Loucy (cell line): ENCODE measurements around the gene RNU6-9.
A peak's percentile ranks its signal among the peaks of the same experiment; 100 is the strongest.

ENCODE experiments used
- H2AFZ ChIP-seq: fragments of 200-600 bp; sonication (generic); 2 replicates; pipeline ENCODE4 v1.6.0; 2016; ENCODE audit warnings: antibody characterized with exemption, mild to moderate bottlenecking, low read length, moderate library complexity
- H3F3A ChIP-seq: fragments of 200-600 bp; 2 replicates; pipeline ENCODE4 v1.6.0; 2016; ENCODE audit warnings: antibody characterized with exemption, low read depth, mild to moderate bottlenecking
- H3K27me3 ChIP-seq: fragments of 200-600 bp; sonication (generic); 2 replicates; pipeline ENCODE4 v1.6.1; 2014; ENCODE audit warnings: low read length, mild to moderate bottlenecking; ENCODE audit not compliant: insufficient read depth, poor library complexity, severe bottlenecking
- H3K36me3 ChIP-seq: fragments of 200-600 bp; sonication (generic); 2 replicates; pipeline ENCODE4 v1.6.1; 2016; ENCODE audit warnings: low read length; ENCODE audit not compliant: insufficient read depth
- H3K4me1 ChIP-seq: fragments of 200-600 bp; sonication (generic); 2 replicates; pipeline ENCODE4 v1.5.1; 2014; ENCODE audit warnings: low read length, mild to moderate bottlenecking; ENCODE audit not compliant: insufficient read depth, poor library complexity, severe bottlenecking
- H3K4me2 ChIP-seq: fragments of 200-600 bp; sonication (generic); 2 replicates; pipeline ENCODE4 v1.6.0; 2014; ENCODE audit warnings: antibody characterized with exemption, low read length, low read depth, mild to moderate bottlenecking; ENCODE audit not compliant: poor library complexity, severe bottlenecking
- H3K4me3 ChIP-seq: fragments of 200-600 bp; sonication (generic); 2 replicates; pipeline ENCODE4 v1.5.1; 2014; ENCODE audit warnings: low read length, mild to moderate bottlenecking, mixed read lengths; ENCODE audit not compliant: poor library complexity, severe bottlenecking
- H3K79me2 ChIP-seq: fragments of 200-600 bp; sonication (generic); 2 replicates; pipeline ENCODE4 v1.6.1; 2014; ENCODE audit warnings: low read length; ENCODE audit not compliant: insufficient read depth
- H3K9ac ChIP-seq: fragments of 200-600 bp; sonication (generic); 2 replicates; pipeline ENCODE4 v1.6.0; 2014; ENCODE audit warnings: mild to moderate bottlenecking, low read depth, low read length, moderate library complexity; ENCODE audit not compliant: poor library complexity, severe bottlenecking
- H3K9me2 ChIP-seq: fragments of 200-600 bp; sonication (generic); replicated peaks from 2 replicates; pipeline ENCODE4 v1.6.1; 2016; ENCODE audit warnings: low read depth, low read length, mixed read lengths
- H3K9me3 ChIP-seq: fragments of 200-600 bp; sonication (generic); 2 replicates; pipeline ENCODE4 v1.6.1; 2014; ENCODE audit warnings: mild to moderate bottlenecking, antibody characterized with exemption, low read length, low read depth; ENCODE audit not compliant: insufficient read depth
- H4K20me1 ChIP-seq: fragments of 200-600 bp; sonication (generic); 2 replicates; pipeline ENCODE4 v1.6.0; 2014; ENCODE audit warnings: antibody characterized with exemption, low read length, mild to moderate bottlenecking; ENCODE audit not compliant: insufficient read depth, poor library complexity, severe bottlenecking
- CTCF ChIP-seq: fragments of 200-600 bp; sonication (generic); conservative IDR thresholded peaks from 2 replicates; pipeline ENCODE4 v1.5.1; 2014; ENCODE audit warnings: mild to moderate bottlenecking, antibody characterized with exemption, low read length
- EZH2phosphoT487 ChIP-seq: fragments of 200-600 bp; IDR thresholded peaks from 2 replicates; pipeline ENCODE4 v1.6.1; 2018; ENCODE audit warnings: antibody characterized with exemption, mild to moderate bottlenecking, moderate library complexity, borderline replicate concordance

RNU6-9 gene

GRCh38 chr19:892243-892893 is 916 bp upstream of the RNU6-9 start:
- no peak for TF ChIP-seq EZH2phosphoT487
- no peak for TF ChIP-seq CTCF
- peaks cover 14% of the 10 kb centered on the region; the same call in 1 of the 2 replicates for H3K79me2 ChIP-seq
- peaks cover 3% of the 10 kb centered on the region for H4K20me1 ChIP-seq
- H3K9ac ChIP-seq: peak overlapping the region; percentile 82
- H3K36me3 ChIP-seq: peaks cover 2% of the 10 kb centered on the region; the same call in 1 of the 2 replicates
- no peaks in the 10 kb centered on the region for H3F3A ChIP-seq
- no peaks in the 10 kb centered on the region for H3K4me1 ChIP-seq
- no peak overlapping the region for H2AFZ ChIP-seq
- peak overlapping the region; percentile 98 for H3K4me2 ChIP-seq
- peak overlapping the region; percentile 83 for H3K4me3 ChIP-seq
- H3K9me3 ChIP-seq: no peaks in the 10 kb centered on the region
- no peaks in the 10 kb centered on the region for H3K9me2 ChIP-seq
- H3K27me3 ChIP-seq: no peaks in the 10 kb centered on the region

GRCh38 chr19:896434-896833 is 3.1 kb downstream of the RNU6-9 start:
- Histone ChIP-seq H3K4me3 (no peak overlapping the region), H3K4me1 (no peaks in the 10 kb centered on the region), H2AFZ (no peak overlapping the region), H3K9me2 (no peaks in the 10 kb centered on the region), H3K27me3 (no peaks in the 10 kb centered on the region), H4K20me1 (peaks cover 4% of the 10 kb centered on the region), H3K4me2 (no peak overlapping the region), H3K9ac (no peak overlapping the region), H3K36me3 (no peaks in the 10 kb centered on the region), H3K79me2 (peaks cover 9% of the 10 kb centered on the region; the same call in 1 of the 2 replicates), H3F3A (no peaks in the 10 kb centered on the region), H3K9me3 (no peaks in the 10 kb centered on the region)
- TF ChIP-seq CTCF (no peak), EZH2phosphoT487 (no peak)

- Histone ChIP-seq H3K4me2 (no peak overlapping the region), H3K9me3 (no peaks in the 10 kb centered on the region), H3K79me2 (peaks cover 6% of the 10 kb centered on the region; the same call in 1 of the 2 replicates), H3K27me3 (no peaks in the 10 kb centered on the region), H3K9me2 (no peaks in the 10 kb centered on the region), H3K9ac (no peak overlapping the region), H3K4me3 (no peak overlapping the region), H3K36me3 (no peaks in the 10 kb centered on the region), H3F3A (no peaks in the 10 kb centered on the region), H4K20me1 (peaks cover 6% of the 10 kb centered on the region), H2AFZ (no peak overlapping the region), H3K4me1 (no peaks in the 10 kb centered on the region)
- no peak for TF ChIP-seq EZH2phosphoT487
- no peak for TF ChIP-seq CTCF
Observed at GRCh38 chr19:896999-897398, 3.7 kb downstream of the RNU6-9 start.
